ENCODE results near the gene TIMM22.

GRCh38 chr17:979539-980405 is 17.2 kb upstream of the TIMM22 start, which contains the start of gene NXN:
- TF ChIP-seq, protein P1, sequence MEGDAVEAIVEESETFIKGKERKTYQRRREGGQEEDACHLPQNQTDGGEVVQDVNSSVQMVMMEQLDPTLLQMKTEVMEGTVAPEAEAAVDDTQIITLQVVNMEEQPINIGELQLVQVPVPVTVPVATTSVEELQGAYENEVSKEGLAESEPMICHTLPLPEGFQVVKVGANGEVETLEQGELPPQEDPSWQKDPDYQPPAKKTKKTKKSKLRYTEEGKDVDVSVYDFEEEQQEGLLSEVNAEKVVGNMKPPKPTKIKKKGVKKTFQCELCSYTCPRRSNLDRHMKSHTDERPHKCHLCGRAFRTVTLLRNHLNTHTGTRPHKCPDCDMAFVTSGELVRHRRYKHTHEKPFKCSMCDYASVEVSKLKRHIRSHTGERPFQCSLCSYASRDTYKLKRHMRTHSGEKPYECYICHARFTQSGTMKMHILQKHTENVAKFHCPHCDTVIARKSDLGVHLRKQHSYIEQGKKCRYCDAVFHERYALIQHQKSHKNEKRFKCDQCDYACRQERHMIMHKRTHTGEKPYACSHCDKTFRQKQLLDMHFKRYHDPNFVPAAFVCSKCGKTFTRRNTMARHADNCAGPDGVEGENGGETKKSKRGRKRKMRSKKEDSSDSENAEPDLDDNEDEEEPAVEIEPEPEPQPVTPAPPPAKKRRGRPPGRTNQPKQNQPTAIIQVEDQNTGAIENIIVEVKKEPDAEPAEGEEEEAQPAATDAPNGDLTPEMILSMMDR (IDR thresholded peaks at IDR 0.05; ENCODE audit: extremely low read depth in 1 of 2, insufficient read depth in 1 of 2, low read depth in 1 of 2, low read length in 2 of 2), result peak in 1 of 2 donors; percentile 45
- no peak for TF ChIP-seq EZH2 (IDR thresholded peaks at IDR 0.05; ENCODE audit: borderline replicate concordance, low read depth, low read length, severe bottlenecking)
- TF ChIP-seq POLR2AphosphoS5 (IDR thresholded peaks at IDR 0.05; ENCODE audit: insufficient read depth, low read depth, low read length), result peak; percentile 71
- TF ChIP-seq, protein P2, sequence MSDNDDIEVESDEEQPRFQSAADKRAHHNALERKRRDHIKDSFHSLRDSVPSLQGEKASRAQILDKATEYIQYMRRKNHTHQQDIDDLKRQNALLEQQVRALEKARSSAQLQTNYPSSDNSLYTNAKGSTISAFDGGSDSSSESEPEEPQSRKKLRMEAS (IDR thresholded peaks at IDR 0.05; ENCODE audit: insufficient read depth, insufficient read length), result no peak
- TF ChIP-seq POLR2A (IDR thresholded peaks at IDR 0.05; ENCODE audit: low read depth, low read length), result peak; percentile 82
- no peak for TF ChIP-seq FOS (IDR thresholded peaks at IDR 0.05; ENCODE audit: borderline replicate concordance, insufficient read depth, low read length)
